Glomerular visceral epithelial cell (primary cell): ENCODE results near the gene ODF4.
A peak's percentile ranks its signal among the peaks of the same experiment; 100 is the strongest.
"Not testable (repeated sequence)": the region's sequence is repeated elsewhere in the genome, so short reads cannot be mapped to it uniquely, and the experiment has no call there.

Experiments
- DNase-seq: peaks from one replicate; pipeline ENCODE4 v3.0.0-alpha.2; 2016; ENCODE audit errors: extremely low spot score

ODF4 gene

GRCh38 chr17:8326511-8327302 lies 12.9 kb upstream of the ODF4 start:
- peak; percentile 21 for DNase-seq

DNA sequence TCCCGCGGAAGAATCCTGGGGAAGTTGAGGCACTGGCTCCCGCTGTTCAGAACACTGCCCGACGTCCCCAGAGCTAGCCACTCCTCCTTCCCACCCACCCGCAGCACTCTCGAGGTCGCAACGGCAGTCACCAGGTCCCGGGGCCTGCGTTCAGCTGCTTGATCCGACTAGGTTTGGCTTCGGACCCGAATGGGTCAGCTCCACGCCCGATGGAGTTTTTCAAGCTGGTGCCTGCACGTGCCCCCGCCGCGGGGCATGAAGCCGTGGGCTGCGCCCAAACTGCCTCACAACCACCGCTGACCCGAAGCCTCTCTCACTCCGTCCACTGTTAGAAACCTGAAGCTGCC lies 12.4 kb upstream of the ODF4 start:
- no peak for DNase-seq

DNA sequence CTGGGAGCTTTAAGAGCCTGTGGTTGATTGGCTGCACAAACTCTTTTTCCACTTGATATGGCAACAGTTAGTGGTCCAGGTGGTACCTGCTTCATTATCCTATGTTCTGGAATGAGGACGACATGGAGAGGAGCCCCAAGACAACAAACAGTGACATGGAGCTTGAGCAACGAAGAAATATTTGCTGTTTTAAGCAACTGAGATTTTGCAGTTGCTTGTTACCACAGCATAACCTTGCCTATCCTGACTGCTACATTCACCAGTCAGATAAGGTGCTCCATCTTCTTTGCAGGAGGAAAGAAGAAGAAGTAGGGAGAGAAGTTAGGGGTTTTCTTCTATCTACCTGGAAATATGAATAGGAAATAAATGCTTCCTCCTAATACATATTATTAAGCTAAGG lies 7.5 kb upstream of the ODF4 start:
- no peak for DNase-seq

DNA sequence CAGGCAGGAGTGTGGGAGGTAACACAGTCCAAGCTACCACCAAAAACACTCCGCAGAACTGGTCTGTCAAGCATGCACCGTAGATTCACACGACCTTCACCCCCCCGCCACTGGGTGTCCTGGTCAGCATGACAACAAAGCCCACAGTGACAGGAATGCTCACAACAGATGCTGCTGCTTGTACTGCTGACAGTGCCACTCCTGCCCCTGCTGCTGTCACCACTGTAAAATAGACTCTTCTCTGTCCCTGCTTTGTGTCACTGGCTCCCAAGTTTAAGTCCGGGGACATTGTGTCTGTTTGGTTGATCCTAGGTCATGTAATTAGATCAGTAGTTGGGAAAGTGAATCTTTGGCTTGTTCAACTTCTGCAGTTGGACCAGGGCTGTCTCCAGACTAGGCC lies 7.0 kb upstream of the ODF4 start:
- DNase-seq, result no peak

GRCh38 chr17:8333281-8333680 lies 6.4 kb upstream of the ODF4 start:
- DNase-seq, result no peak

GRCh38 chr17:8337802-8338752 lies 1.6 kb upstream of the ODF4 start:
- no peak for DNase-seq

DNA sequence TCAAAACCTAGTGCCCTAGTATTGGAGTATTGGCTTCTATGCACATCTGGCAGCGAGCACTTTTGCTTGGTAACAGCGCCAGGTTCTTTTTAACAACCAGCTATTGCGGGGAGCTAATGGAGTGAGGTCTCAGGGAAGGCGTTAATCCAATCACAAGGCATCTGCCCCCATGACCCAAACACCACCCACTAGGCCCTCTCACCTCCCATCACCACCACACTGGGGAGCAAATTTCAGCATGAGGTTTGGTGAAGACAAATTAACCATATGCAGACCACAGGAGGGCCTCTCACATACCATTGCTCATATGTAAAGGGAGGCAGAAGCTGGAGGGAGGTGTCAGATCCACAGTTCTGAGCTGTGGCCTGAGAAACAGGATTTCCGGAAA lies 893 bp upstream of the ODF4 start:
- DNase-seq, result no peak

DNA sequence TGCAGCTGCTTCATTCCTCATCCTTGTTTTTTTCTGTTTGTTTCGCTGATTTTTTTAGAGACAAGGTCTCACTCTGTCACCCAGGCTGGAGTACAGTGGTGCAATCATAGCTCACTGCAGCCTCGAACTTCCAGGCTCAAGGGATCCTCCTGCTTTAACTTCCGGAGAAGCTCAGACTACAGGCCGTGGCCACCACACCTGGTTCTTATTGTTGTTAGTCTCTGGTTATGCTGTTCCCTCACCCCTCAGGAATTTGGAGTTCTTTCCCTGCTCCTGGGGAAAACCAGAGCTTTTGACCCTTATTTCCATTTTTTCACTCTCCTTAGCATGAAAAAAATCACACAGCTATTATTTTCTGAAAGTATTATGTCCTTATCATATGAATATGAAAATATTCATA lies 1.8 kb downstream of the ODF4 start:
- DNase-seq, result no peak

DNA sequence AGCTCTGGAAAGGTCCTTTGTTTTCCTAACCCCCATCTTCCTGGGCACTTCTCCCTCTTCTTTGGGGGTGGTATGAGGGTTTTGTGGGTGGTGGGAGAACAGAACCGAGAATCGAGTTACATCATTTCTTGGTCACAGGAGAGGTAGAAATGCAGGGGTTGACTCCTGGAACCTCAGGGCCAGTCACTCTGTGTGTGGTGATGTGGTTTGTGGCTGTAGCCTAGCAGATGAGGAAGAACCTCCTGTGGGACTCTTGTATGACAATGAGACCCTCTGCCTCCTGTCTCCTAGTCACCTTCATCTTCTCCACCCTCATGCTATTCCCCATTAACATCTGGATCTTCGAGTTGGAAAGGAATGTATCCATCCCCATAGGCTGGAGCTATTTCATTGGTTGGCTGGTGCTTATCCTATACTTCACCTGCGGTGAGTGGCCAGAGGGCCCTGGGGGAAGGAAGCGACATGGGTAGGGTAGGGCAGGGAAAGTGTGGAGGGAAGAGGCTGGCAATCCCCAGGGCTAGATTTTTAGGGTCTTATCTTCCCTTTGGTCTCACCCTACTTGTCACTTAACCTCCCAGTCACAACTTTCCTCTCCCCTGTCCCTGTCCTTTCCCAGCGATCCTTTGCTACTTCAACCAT lies 5.5 kb downstream of the ODF4 start:
- no peak for DNase-seq

DNA sequence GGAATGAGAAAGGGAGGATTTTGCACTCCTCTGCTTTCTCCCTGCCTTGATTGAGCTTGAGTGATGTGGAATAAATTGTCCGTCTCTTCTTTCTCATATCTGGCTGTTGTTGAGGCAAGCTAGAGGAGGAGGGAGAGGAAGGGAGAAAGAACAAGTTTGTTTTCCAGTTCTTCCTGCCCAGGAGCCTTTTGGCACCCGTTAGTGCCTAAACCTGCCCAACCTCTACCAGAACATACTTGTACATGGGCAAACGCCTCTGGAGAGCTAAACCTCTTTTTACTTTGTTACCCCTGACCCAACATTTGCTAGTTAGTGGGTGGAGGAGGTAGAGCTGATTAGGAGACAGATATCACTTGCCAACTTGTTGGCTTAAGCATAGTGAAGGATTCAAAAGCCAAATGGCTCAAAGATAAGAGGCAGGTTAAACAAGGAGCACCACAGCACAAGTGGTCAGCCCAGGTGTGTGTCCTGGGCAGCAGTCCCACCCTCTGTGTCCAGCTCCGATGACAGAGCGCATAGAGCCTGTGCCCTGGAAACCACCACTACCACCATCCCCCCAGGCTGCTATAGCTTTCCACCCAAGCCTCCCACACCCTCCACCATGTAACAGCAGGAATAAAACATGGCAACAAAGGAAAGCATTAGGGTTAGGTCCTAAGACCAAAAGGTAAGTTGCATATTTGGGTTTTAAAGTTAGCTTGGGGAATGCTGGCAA lies 6.5 kb downstream of the ODF4 start:
- DNase-seq, result no peak

DNA sequence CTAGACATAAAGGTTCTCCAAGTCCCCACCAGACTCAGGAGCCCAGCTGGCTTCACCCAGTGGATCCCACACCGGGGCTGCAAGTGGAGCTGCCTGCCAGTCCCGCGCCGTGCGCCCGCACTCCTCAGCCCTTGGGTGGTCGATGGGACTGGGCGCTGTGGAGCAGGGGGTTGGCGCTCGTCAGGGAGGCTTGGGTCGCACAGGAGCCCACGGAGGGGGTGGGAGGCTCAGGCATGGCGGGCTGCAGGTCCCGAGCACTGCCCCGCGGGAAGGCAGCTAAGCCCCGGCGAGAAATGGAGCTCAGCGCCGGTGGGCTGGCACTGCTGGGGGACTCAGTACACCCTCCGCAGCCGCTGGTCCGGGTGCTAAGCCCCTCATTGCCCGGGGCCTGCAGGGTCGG lies 7.4 kb downstream of the ODF4 start:
- DNase-seq, result not testable (repeated sequence)

DNA sequence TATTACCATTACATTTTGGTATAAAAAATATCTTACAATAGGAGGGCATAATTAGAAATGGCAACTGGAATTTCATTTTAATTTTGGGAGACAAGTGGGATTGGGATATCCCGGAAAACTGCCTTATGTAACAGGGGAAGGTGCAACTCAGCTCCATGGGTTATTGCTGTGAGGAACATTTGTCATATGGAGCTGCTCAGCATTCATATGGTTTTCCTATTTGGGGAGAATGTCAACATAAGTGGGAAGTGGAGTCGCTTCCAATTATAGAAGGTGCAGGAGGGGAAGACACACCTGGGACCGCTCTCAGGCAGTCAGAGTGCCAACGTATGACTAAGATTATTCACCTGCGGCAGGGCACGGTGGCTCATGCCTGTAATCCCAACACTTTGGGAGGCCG lies 10.7 kb downstream of the ODF4 start:
- no peak for DNase-seq

DNA sequence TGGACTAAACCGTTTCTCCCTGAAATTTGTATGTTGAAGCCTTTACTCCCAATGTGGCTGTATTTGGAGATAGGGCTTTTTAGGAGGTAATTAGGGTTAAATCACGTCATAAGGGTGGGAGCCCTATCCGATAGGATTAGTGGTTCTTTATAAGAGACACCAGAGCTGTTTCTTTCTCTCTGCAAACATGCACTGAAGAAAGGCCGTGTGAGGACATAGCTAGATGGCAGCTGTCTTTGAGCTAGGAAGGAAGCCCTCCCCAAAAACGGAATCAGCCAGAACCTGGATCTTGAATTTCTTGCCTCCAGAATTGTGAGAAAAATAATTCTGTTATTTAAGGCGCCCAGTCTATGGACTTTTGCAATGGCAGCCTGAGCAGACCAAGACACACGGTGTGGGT lies 14.1 kb downstream of the ODF4 start:
- DNase-seq, result no peak

DNA sequence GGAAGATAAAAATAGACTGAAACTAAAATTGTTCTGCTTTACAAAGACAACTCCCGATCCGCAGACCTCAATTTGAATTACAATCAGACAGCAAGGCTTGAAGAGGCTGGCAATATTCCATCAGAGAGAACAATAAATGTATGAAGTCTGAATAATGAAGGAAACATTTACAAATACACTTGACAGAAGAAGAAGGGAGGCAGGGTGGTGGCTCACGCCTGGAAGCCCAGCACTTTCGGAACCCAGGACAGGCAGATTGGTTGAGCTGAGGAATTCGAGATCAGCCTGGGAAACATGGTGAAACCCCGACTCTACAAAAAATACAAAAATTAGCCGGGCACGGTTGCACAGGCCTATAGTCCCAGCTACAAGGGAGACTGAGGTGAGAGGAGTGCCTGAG lies 14.6 kb downstream of the ODF4 start:
- no peak for DNase-seq

GRCh38 chr17:8357910-8358309 lies 18.3 kb downstream of the ODF4 start:
- no peak for DNase-seq

DNA sequence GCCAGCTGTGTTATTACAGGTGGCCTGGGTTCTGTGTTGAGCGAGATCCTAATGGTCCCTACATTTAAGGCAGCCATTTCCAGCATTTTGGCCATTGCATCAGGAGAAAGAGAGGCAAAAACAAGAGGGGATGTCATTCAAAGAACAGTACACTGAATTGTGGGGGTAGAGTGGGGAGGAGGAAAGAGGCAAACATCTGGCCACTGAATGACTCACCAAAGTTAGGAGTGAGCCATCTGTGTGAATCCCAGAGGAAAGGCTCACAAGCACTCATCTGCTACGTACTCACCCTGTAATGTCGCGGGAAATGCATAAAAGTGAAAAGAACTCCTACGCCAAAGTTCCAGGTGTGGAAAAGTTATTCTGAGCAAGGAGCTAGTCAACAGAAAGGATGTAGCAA lies 20.1 kb downstream of the ODF4 start:
- peak; percentile 48 for DNase-seq

GRCh38 chr17:8360260-8360659 lies 20.6 kb downstream of the ODF4 start:
- DNase-seq, result no peak

GRCh38 chr17:8360751-8361150 lies 21.1 kb downstream of the ODF4 start:
- DNase-seq, result no peak

- no peak for DNase-seq
These were observed 23.2 kb downstream of the ODF4 start for GRCh38 chr17:8362651-8363332.

GRCh38 chr17:8365143-8365542 lies 25.5 kb downstream of the ODF4 start:
- peak; percentile 63 for DNase-seq

DNA sequence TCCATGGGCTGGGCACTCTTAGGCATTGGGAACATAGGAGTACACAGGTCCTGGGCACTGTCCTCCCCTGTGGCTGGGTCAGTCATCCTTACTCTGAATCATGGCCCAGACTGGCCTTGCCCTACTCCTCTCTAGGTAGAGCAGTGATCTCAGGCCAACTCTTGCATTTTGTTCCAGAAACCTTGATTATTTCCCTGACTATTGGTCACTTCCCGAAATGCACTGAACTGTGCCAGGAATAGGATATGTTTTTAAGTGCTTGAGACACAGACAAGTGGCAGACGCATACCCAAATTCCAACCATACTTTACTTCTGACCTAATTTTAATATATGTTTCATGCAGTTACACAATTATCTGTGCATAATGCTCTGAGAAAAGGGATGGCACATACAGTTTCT lies 26.6 kb downstream of the ODF4 start:
- peak; percentile 84 for DNase-seq
